Bronchial epithelial cell (primary cell): Measurements from ENCODE around the gene RTN4R. TPM values are rescaled to one million over a fixed set of nuclear protein-coding genes. Genes with fewer than 3 reads are reported as not detected.
A peak's percentile ranks its signal among the peaks of the same experiment; 100 is the strongest.
"Not testable (repeated sequence)": the region's sequence is repeated elsewhere in the genome, so short reads cannot be mapped to it uniquely, and the experiment has no call there.

ENCODE experiments used
- DNase-seq: peaks from one replicate; pipeline ENCODE4 v3.0.0-alpha.2; 2010; ENCODE audit warnings: low read depth
- FAIRE-seq: peaks from 2 replicates; lab custom pipeline; 2011; peaks lifted over from hg19 to GRCh38; lab: Jason Lieb, UNC
- H3K27me3 ChIP-seq: 2 replicates; pipeline ENCODE4 v1.5.1; 2011; ENCODE audit warnings: low read length; ENCODE audit not compliant: control insufficient read depth, insufficient read depth
- H3K36me3 ChIP-seq: 2 replicates; pipeline ENCODE4 v1.5.1; 2011; ENCODE audit warnings: low read length; ENCODE audit not compliant: control insufficient read depth, insufficient read depth
- H3K4me3 ChIP-seq: 2 replicates; pipeline ENCODE4 v1.5.1; 2011; ENCODE audit warnings: mild to moderate bottlenecking, low read depth, low read length, control low read depth
- total RNA-seq: library from RNA; depleted of rRNA; stranded (reverse); fragments of >200 nt; gene quantifications from 2 replicates; pipeline ENCODE4 v1.2.1, GENCODE V29; 2014
- TF ChIP-seq, protein P1 (sequence below): IDR thresholded peaks from 2 replicates; pipeline ENCODE4 v1.5.1; 2011; ENCODE audit warnings: mild to moderate bottlenecking, moderate library complexity, low read length, control low read depth, inconsistent platforms; ENCODE audit not compliant: insufficient read depth, severe bottlenecking

RTN4R gene
- total RNA-seq, 1 donor from 2014 or later, result 2.6 TPM

DNA sequence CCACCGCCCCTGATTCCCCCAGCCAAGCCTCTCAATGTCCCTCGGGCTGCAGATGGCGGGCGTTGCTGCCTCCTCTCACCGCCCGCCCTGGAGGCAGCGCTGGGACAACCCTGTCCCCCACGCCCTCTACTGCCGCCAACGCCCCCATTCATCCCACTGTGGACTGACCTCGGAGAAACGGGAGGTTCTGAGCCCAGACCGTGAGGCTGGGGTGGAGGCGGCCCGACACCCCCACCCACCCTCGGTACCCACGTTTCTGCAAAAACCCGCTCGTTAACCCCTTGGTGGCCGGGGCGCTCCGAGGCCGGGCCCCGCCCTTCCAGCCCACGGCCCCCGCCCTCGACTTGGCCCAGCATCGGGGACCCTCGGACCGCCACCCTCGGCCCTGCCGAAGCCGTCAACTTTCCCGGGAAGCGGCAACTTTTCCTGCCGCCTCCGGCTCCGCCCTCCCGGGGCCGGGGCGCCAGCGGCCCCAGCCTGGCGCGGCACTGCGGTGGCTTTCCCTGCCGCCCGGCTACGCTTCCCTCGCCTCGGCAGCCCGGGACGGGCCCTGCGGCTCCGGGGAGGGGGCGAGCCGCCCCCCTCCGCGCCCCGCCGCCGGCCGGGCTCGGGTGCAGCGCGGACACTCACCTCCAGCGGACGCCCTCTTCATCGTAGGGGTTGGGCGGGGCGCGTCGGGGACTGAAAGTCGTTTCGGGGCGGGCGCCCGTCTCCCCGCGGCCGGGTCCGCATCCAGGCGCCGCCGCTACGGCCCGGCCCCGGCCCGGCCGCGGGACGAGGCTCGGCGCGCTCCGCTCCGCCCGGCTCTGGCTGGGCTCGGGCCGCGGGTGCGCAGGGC is 458 bp downstream of the RTN4R start:
- Histone ChIP-seq H3K36me3 (no peaks in the 10 kb centered on the region), H3K27me3 (no peaks in the 10 kb centered on the region), H3K4me3 (peak overlapping the region; percentile 55)
- TF ChIP-seq, protein P1, sequence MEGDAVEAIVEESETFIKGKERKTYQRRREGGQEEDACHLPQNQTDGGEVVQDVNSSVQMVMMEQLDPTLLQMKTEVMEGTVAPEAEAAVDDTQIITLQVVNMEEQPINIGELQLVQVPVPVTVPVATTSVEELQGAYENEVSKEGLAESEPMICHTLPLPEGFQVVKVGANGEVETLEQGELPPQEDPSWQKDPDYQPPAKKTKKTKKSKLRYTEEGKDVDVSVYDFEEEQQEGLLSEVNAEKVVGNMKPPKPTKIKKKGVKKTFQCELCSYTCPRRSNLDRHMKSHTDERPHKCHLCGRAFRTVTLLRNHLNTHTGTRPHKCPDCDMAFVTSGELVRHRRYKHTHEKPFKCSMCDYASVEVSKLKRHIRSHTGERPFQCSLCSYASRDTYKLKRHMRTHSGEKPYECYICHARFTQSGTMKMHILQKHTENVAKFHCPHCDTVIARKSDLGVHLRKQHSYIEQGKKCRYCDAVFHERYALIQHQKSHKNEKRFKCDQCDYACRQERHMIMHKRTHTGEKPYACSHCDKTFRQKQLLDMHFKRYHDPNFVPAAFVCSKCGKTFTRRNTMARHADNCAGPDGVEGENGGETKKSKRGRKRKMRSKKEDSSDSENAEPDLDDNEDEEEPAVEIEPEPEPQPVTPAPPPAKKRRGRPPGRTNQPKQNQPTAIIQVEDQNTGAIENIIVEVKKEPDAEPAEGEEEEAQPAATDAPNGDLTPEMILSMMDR, result no peak
- FAIRE-seq, result no peak
- no peak for DNase-seq

DNA sequence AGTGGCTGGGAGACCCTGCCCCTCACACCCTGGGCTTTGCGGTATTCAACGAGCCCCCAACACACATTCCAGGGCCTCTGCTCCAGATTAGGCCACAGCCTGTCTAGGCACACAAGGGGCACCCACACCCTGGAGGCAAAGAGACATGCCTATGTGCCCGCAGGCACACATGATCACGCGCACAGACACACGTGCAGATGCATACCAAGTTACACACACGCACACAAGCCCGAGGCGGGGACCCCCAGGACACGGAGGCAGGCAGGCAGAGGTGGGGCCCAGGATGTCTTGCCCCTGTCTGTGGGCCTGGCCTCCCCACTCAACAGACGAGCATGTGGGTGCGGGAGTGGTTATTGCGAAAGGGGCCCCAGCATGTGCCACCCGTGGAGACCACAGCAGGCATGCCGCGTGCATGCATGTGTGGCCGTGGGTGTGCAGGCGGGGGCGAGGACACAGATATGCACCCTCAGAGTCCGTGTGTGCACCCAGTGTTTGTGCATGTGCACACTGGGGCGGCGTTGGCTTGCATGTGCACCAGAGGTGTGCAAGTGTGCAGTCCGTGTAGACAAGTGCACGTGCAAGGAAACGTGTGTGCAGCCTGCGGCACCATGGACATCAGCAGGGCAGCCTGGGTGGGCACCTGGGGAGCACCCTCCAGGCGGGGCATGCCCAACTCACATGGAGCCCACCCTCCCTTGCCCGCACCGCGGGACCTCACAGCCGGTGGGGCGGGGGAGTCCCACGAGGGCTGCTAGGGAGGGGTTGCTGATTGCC is 1.3 kb downstream of the RTN4R start:
- not testable (repeated sequence) for H3K27me3 ChIP-seq, H3K36me3 ChIP-seq, DNase-seq
- peak; percentile 87 for FAIRE-seq
- H3K4me3 ChIP-seq, result peak overlapping the region; percentile 55

DNA sequence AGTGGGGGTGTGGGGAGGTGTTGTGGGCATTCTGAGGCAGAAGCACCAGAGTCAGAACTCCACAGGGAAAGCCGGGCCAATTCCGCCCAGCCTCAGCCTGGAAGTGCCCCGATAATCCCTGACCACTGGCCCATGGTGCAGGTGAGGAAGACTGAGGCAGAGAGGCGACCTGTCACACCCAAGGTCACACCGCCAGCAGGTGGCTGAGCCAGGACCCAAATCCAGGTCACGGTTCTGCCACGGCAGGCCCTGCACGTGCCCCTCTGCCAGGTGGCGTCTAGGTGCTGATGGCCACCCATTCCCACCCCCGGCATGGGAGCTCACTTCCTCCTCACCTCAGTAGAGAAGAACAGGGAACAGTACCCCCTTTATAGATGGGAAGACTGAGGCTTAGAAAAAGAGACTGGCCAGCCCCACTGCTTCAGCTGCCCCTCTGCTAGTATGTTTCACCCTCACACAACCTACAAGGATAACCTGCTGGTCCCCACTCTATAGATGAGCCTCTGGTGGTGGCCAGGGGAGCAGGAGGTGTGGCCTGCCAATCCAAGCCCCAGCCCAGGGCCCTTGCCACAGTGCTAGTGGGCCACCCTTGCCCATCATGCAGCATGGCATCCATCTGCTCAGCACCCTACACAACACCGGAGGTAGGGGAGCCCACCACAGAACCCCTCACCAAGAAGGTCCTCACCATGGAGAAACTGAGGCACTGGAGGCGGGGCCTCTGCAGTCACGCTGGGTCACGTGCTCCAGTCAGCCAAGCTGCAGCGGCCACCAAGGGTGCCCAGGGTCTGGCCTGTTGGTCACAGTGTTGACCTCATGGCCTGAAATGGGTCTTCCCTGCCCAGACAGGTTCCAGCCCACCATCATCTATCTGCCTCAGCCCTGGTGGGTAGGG is 2.1 kb downstream of the RTN4R start:
- H3K27me3 ChIP-seq, H3K4me3 ChIP-seq, H3K36me3 ChIP-seq, DNase-seq: not testable (repeated sequence)
- peak; percentile 100 for FAIRE-seq

DNA sequence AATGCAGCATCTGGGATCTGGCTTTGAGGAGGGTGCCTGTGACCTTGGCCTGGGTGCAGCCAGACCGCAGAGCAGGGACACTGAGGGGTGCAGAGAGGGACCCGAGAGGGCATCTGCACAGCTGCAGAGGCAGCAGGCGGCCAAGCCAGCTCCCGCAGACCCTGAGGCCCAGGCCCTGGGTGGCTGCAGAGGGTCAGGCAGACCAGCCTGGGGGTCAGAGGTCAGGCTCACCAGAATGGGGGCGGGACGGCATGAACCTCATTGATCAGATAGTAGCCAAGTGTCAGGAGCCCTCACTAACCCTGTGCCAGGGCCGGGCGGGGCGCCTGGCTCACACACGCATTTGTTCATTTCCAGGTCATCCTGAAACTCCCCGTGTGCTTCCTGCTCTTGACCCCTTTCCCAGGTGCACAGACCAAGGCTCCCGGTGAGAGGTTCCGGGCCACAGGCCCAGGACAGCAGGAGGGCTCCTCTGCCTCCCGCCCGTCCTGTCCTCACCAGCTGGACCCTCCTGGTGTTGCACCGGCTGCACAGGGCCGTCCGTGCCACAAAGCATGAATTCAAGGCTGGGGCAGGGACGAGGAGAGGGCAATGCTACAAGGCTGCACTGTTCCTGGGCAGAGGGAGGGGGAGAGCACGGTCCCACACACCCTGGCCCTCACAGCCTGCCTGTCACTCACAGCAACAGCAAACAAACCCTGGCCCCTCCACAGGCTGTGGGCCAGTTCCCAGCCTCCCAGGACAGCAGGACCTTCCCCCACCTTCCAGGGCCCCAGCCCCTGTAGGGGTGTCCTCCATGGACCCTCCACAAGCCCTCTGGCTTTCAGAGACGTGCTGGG is 3.3 kb downstream of the RTN4R start:
- TF ChIP-seq, protein P1, result no peak
- no peak for DNase-seq
- Histone ChIP-seq H3K27me3 (no peaks in the 10 kb centered on the region), H3K4me3 (no peak overlapping the region), H3K36me3 (no peaks in the 10 kb centered on the region)
- FAIRE-seq, result no peak

DNA sequence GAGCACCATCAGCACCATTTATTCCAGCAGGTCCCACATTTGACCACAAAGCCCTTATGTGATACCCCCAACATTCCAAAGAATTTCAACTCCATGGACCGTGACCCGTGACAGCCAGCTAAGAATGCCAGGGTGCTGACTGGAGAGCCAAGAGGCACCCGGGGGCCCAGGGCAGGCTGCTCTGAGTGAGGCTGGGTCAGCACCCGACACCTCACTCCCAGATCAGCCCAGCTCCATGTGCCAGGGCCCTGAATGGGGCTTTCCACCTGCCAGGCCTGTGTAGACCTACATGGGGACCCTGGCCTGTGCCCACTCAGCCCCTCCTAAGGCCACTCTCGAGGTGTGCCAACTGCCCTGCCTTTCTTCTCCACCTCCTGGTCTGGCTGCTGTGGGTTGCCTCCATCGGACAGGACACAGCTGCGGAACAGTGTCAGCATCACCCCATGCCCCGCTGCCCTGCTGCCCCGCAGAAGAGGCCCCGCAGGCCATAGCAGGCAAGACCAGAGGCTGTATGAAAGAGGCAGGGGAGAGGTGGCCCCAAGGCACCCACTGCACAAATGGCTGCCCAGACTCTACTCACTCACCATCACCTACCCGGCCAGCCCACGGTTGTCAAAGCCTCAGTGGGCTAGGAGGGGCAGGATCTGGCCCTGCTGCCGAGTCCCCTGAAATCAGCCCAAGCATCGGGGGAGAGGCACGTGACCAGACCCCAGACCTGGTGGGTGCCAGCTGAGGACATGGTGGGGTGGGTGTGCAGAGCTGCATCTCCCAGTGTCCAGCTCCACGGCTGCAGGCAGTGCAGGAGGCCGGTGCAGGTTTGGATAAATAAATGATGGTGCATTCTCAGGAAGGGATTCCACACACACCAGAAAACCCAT is 4.5 kb downstream of the RTN4R start:
- not testable (repeated sequence) for H3K36me3 ChIP-seq, DNase-seq, FAIRE-seq

GRCh38 chr22:20262582-20263147 is 5.5 kb downstream of the RTN4R start:
- TF ChIP-seq, protein P1, result no peak
- FAIRE-seq (peak; percentile 88), DNase-seq (no peak)
- H3K4me3 ChIP-seq, result no peak overlapping the region
- no peaks in the 10 kb centered on the region for H3K36me3 ChIP-seq
- H3K27me3 ChIP-seq, result no peaks in the 10 kb centered on the region

More for the DNA sequence above, 4.5 kb downstream of the RTN4R start:
- not testable (repeated sequence) for H3K4me3 ChIP-seq, H3K27me3 ChIP-seq
